AG04450 (cell line): Measurements from ENCODE around the gene RGS16. TPM values are rescaled to one million over a fixed set of nuclear protein-coding genes. Genes with fewer than 3 reads are reported as not detected.

Experiments
- CTCF ChIA-PET: fragments of 300-600, 350-600 bp; formaldehyde crosslinking; extraction: SDS; loops from one replicate; lab custom pipeline; 2022; ENCODE audit warnings: antibody characterized with exemption, inconsistent platforms; lab: Charles Lee
- POLR2A ChIA-PET: fragments of 350-600 bp; formaldehyde crosslinking; extraction: SDS; loops from one replicate; lab custom pipeline; 2021; ENCODE audit warnings: antibody characterized with exemption, inconsistent platforms; lab: Yijun Ruan, JAX
- DNase-seq: peaks from one replicate; pipeline ENCODE4 v3.0.0-alpha.2; 2011; ENCODE audit warnings: low read depth, low spot score
- H3K27ac ChIP-seq: one replicate; pipeline ENCODE4 v1.5.1; 2012; ENCODE audit warnings: low read depth, low read length, control low read depth
- H3K27me3 ChIP-seq: one replicate; pipeline ENCODE4 v1.6.0; 2012; ENCODE audit warnings: low read length; ENCODE audit not compliant: control insufficient read depth, insufficient read depth
- H3K4me3 ChIP-seq: 2 replicates; pipeline ENCODE4 v1.5.1; 2011; ENCODE audit warnings: mild to moderate bottlenecking, low read depth, low read length, control low read depth
- H3K9me3 ChIP-seq: 2 replicates; pipeline ENCODE4 v1.5.1; 2012; ENCODE audit warnings: low read length; ENCODE audit not compliant: control insufficient read depth, insufficient read depth
- polyA plus RNA-seq: library from polyadenylated mRNA; depleted of rRNA; stranded (reverse); fragments of >200 nt; gene quantifications from 2 replicates; pipeline ENCODE4 v1.2.3, GENCODE V29; 2011
- TF ChIP-seq, protein P1 (sequence below): IDR thresholded peaks from 2 replicates; pipeline ENCODE4 v1.5.1; 2011; ENCODE audit warnings: low read depth, low read length, control low read depth, inconsistent platforms

Gene RGS16
- polyA plus RNA-seq, 1 experiment: 0.10 TPM

- DNase-seq: no peak
- POLR2A ChIA-PET: no interaction called here
- H3K27me3 ChIP-seq: peaks cover 4% of the 10 kb centered on the region
- H3K9me3 ChIP-seq: no peaks in the 10 kb centered on the region
- H3K27ac ChIP-seq: no peak overlapping the region
- CTCF ChIA-PET: no interaction called here
- TF ChIP-seq, protein P1, sequence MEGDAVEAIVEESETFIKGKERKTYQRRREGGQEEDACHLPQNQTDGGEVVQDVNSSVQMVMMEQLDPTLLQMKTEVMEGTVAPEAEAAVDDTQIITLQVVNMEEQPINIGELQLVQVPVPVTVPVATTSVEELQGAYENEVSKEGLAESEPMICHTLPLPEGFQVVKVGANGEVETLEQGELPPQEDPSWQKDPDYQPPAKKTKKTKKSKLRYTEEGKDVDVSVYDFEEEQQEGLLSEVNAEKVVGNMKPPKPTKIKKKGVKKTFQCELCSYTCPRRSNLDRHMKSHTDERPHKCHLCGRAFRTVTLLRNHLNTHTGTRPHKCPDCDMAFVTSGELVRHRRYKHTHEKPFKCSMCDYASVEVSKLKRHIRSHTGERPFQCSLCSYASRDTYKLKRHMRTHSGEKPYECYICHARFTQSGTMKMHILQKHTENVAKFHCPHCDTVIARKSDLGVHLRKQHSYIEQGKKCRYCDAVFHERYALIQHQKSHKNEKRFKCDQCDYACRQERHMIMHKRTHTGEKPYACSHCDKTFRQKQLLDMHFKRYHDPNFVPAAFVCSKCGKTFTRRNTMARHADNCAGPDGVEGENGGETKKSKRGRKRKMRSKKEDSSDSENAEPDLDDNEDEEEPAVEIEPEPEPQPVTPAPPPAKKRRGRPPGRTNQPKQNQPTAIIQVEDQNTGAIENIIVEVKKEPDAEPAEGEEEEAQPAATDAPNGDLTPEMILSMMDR: no peak
- no peak overlapping the region for H3K4me3 ChIP-seq
These were observed 27.0 kb upstream of the RGS16 start for GRCh38 chr1:182631053-182631677.

- Histone ChIP-seq H3K4me3 (no peak overlapping the region), H3K27me3 (peaks cover 6% of the 10 kb centered on the region), H3K9me3 (no peaks in the 10 kb centered on the region), H3K27ac (no peak overlapping the region)
- no peak for DNase-seq
- CTCF ChIA-PET: interaction anchor here (1.4 to 2.2 kb wide), 2 partner anchors 36 to 154 kb away, joined by 3 to 4 read pairs; no protein-coding TSS in a partner anchor
- POLR2A ChIA-PET: no interaction called here
- TF ChIP-seq, protein P1: no peak
These were observed 26.4 kb upstream of the RGS16 start for GRCh38 chr1:182630586-182630985.

GRCh38 chr1:182629499-182630096, 25.4 kb upstream of the RGS16 start:
- Histone ChIP-seq H3K4me3 (no peak overlapping the region), H3K27me3 (peaks cover 4% of the 10 kb centered on the region), H3K27ac (no peak overlapping the region), H3K9me3 (no peaks in the 10 kb centered on the region)
- ChIA-PET CTCF (interaction anchor here (1.4 to 2.2 kb wide), 2 partner anchors 35 to 155 kb away, joined by 3 to 4 read pairs; no protein-coding TSS in a partner anchor), POLR2A (no interaction called here)
- TF ChIP-seq, protein P1: no peak
- no peak for DNase-seq

DNA sequence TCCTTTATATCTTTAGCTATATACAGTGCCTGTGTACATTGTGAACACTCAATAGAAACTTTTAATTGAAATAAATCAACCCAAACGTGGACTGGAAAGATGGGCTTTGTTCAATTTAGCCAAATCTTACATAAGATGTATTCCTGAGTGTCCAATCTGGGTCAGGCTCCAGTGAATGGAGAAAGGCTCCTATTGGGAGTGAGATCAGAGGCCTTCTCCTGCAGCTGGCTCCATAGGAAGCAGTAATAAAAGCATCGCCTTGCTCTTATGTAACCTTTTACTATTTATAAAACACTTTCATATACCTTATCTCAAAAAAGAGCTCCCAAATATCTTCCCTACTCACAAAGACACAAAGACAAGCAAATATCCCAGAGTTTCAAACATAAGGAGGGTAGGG, 24.9 kb upstream of the RGS16 start:
- no peak overlapping the region for H3K4me3 ChIP-seq
- TF ChIP-seq, protein P1: no peak
- ChIA-PET CTCF (interaction anchor here (2.2 kb wide), 1 partner anchor 156 kb away, joined by 4 read pairs; no protein-coding TSS in a partner anchor), POLR2A (no interaction called here)
- peaks cover 4% of the 10 kb centered on the region for H3K27me3 ChIP-seq
- H3K27ac ChIP-seq: no peak overlapping the region
- DNase-seq: no peak
- no peaks in the 10 kb centered on the region for H3K9me3 ChIP-seq

GRCh38 chr1:182628657-182629056, 24.5 kb upstream of the RGS16 start:
- Histone ChIP-seq H3K4me3 (no peak overlapping the region), H3K27me3 (peaks cover 4% of the 10 kb centered on the region), H3K27ac (no peak overlapping the region), H3K9me3 (no peaks in the 10 kb centered on the region)
- TF ChIP-seq, protein P1: no peak
- POLR2A ChIA-PET: no interaction called here
- CTCF ChIA-PET: interaction anchor here (2.2 kb wide), 1 partner anchor 156 kb away, joined by 4 read pairs; no protein-coding TSS in a partner anchor
- no peak for DNase-seq
